ENCODE measurements around the gene PRPH. TPM values are rescaled to one million over a fixed set of nuclear protein-coding genes. Genes with fewer than 3 reads are reported as not detected.

The PRPH gene
- total and polyA plus RNA-seq, 10 of the 15 experiments (the other 5 are each of a cell fraction or from before 2014, with no cell fraction given) = 0.09 to 0.45 (median 0.19) TPM; not detected in 3

- TF ChIP-seq DPF2 (IDR thresholded peaks at IDR 0.05) = no peak
Observed at GRCh38 chr12:49297695-49298060, 2.7 kb downstream of the PRPH start (continued).

DNA sequence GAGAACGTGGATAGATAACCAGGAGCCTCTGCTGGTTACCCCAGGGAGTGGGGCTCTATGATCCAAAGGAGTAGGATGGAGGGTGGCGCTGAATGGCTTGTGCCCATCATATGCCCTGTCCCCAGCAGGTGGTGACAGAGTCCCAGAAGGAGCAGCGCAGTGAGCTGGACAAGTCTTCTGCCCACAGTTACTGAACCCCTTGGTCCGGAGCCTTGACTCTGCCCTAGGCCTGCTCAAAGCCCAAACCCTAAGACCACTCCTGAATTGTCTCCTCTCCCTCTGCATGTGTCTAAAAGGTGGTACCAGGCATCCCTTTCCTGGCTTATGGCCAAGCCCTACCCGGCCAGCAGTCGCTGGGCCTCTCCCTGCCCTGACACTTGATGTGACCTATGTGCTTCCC is 3.2 kb downstream of the PRPH start:
- RAD21 ChIA-PET (ENCODE audit: unreplicated experiment) = interaction anchor here (1.0 to 1.7 kb wide), 3 partner anchors 25 to 51 kb away, joined by 4 read pairs; partner anchors contain the start of gene TROAP
- H3K79me2 ChIP-seq (ENCODE audit: control insufficient read depth, insufficient read depth, low read length) = no peaks in the 10 kb centered on the region
- POLR2A ChIA-PET = no interaction called here
- no peaks in the 10 kb centered on the region for H3K9me3 ChIP-seq (replicated peaks; ENCODE audit: control insufficient read depth, insufficient read depth, low read length)
- H3K4me3 ChIP-seq = no peak overlapping the region
- in situ Hi-C loops (cut with MboI) (no loop called here), intact Hi-C loops (cut with micrococcal nuclease; ENCODE audit: unreplicated experiment) (no loop called here)
- BruUV-seq (replicated peaks) = no TSS peak
- no peak overlapping the region for H3K27ac ChIP-seq (ENCODE audit: control insufficient read depth, insufficient read depth)
- no peak for FAIRE-seq
- H3K9ac ChIP-seq (ENCODE audit: control insufficient read depth, insufficient read depth, low read length) = no peak overlapping the region
- peak in 2 of 3 experiments; percentile 25 to 26; a peak in 3 of 6 replicates for TF ChIP-seq CTCF (IDR thresholded peaks at IDR 0.05 in 2 of 3, conservative IDR thresholded peaks at IDR 0.05 in 1 of 3; ENCODE audit: control insufficient read depth in 2 of 3, extremely low read depth in 1 of 3, insufficient read depth in 1 of 3, low read depth in 3 of 3, low read length in 3 of 3)
- no peak for TF ChIP-seq RAD51 (IDR thresholded peaks at IDR 0.05)
- TF ChIP-seq RAD21 (IDR thresholded peaks at IDR 0.05; ENCODE audit: insufficient read depth, low read depth, low read length) = peak; percentile 14; the same call in 1 of the 2 replicates
- no peaks in the 10 kb centered on the region for H4K20me1 ChIP-seq (ENCODE audit: control insufficient read depth, insufficient read depth)
- CTCF ChIA-PET = interaction anchor here (3.3 to 16.2 kb wide), 2 partner anchors 9 to 52 kb away, joined by 19 to 231 read pairs; partner anchors contain the start of gene DNAJC22
- SMC1A ChIA-PET (ENCODE audit: uncharacterized antibody, unreplicated experiment) = interaction anchor here (1.0 kb wide), 1 partner anchor 9 kb away, joined by 4 read pairs; no protein-coding TSS in a partner anchor
- peaks cover 19 to 20% of the 10 kb centered on the region in 2 experiments for H3K27me3 ChIP-seq (replicated peaks in 1 of 2; ENCODE audit: control insufficient read depth in 2 of 2, insufficient read depth in 2 of 2, low read length in 1 of 2)
- peak; percentile 31 for ATAC-seq
- no peak for DNase-seq (ENCODE audit: low read depth, low spot score)
- H2AFZ ChIP-seq (ENCODE audit: control insufficient read depth, low read depth, low read length) = no peak overlapping the region
- 79% methylated on average over 6 of the region's 6 CpGs for WGBS (ENCODE audit: insufficient coverage, insufficient replicate concordance, low lambda C conversion rate, missing lambda C conversion rate)
- H3K4me2 ChIP-seq (ENCODE audit: control insufficient read depth, insufficient read depth) = no peak overlapping the region
- H3K4me1 ChIP-seq (ENCODE audit: control insufficient read depth, insufficient read depth, low read length) = peaks cover 8% of the 10 kb centered on the region
- H3K36me3 ChIP-seq (ENCODE audit: control insufficient read depth in 2 of 2, insufficient read depth in 2 of 2, low read length in 1 of 2) = no peaks in the 10 kb centered on the region
